Activated CD4-positive, alpha-beta memory T cell treated with anti-CD3 and anti-CD28 coated beads for 36 hours (primary cell): ENCODE measurements around the gene ZNF280D. TPM values are rescaled to one million over a fixed set of nuclear protein-coding genes. Genes with fewer than 3 reads are reported as not detected.

Experiments
- CTCF ChIA-PET: fragments of 350-600 bp; sonication (Branson Sonifier 250); formaldehyde crosslinking; loops from one replicate; lab custom pipeline; 2021; ENCODE audit warnings: antibody characterized with exemption, inconsistent platforms; lab: Charles Lee
- POLR2A ChIA-PET: fragments of 350-600 bp; sonication (Branson Sonifier 250); formaldehyde crosslinking; loops from one replicate; lab custom pipeline; 2021; ENCODE audit warnings: antibody characterized with exemption; lab: Charles Lee
- DNase-seq: peaks from one replicate; pipeline ENCODE4 v3.0.0-alpha.2; 2020
- H3K27ac Mint-ChIP-seq: one replicate; pipeline ENCODE4 v1.8.0; 2021; ENCODE audit warnings: mixed read lengths
- H3K27me3 Mint-ChIP-seq: one replicate; pipeline ENCODE4 v1.8.0; 2021; ENCODE audit warnings: mixed read lengths
- H3K36me3 Mint-ChIP-seq: one replicate; pipeline ENCODE4 v1.8.0; 2021; ENCODE audit warnings: mixed read lengths
- H3K4me1 Mint-ChIP-seq: one replicate; pipeline ENCODE4 v1.8.0; 2021; ENCODE audit warnings: low read depth, mixed read lengths
- H3K4me3 Mint-ChIP-seq: one replicate; pipeline ENCODE4 v1.8.0; 2021; ENCODE audit warnings: mild to moderate bottlenecking, mixed read lengths
- H3K9me3 Mint-ChIP-seq: one replicate; pipeline ENCODE4 v1.8.0; 2021; ENCODE audit warnings: mixed read lengths
- intact Hi-C: fragments of 100-400 bp; cut with micrococcal nuclease; formaldehyde crosslinking; loops from one replicate; pipeline ENCODE4 v1.15.1; 2023
- total RNA-seq, 2 experiments: library from RNA; stranded (reverse); gene quantifications; one replicate each; pipeline ENCODE4 v1.2.3, GENCODE V29; 2021

Gene ZNF280D
- total RNA-seq, 2 experiments from 2014 or later = 18.0 to 19.3 TPM

- Mint-ChIP-seq H3K27me3 (no peaks in the 10 kb centered on the region), H3K9me3 (no peaks in the 10 kb centered on the region), H3K36me3 (no peaks in the 10 kb centered on the region), H3K27ac (no peak overlapping the region), H3K4me1 (peaks cover 23% of the 10 kb centered on the region), H3K4me3 (no peak overlapping the region)
- DNase-seq = no peak
- intact Hi-C loops = loop anchor here (1.0 to 5.0 kb wide), 5 partner anchors 20 to 385 kb away; partner anchors contain the start of gene ZNF280D
- POLR2A ChIA-PET = no interaction called here
- CTCF ChIA-PET = no interaction called here
Measured at GRCh38 chr15:56767315-56767714, 34.0 kb upstream of the ZNF280D start.

GRCh38 chr15:56765251-56765650, 31.9 kb upstream of the ZNF280D start:
- ChIA-PET POLR2A (interaction anchor here (0.9 kb wide), 1 partner anchor 29 kb away, joined by 3 read pairs; no protein-coding TSS in a partner anchor), CTCF (interaction anchor here (0.9 to 1.4 kb wide), 2 partner anchors 21 to 104 kb away, joined by 3 to 4 read pairs; no protein-coding TSS in a partner anchor)

GRCh38 chr15:56763141-56763895, 30.0 kb upstream of the ZNF280D start:
- Mint-ChIP-seq H3K4me1 (peaks cover 23% of the 10 kb centered on the region), H3K27ac (no peak overlapping the region), H3K27me3 (peaks cover 2% of the 10 kb centered on the region), H3K9me3 (no peaks in the 10 kb centered on the region), H3K36me3 (no peaks in the 10 kb centered on the region), H3K4me3 (no peak overlapping the region)
- CTCF ChIA-PET = interaction anchor here (0.9 kb wide), 1 partner anchor 19 kb away, joined by 3 read pairs; no protein-coding TSS in a partner anchor
- intact Hi-C loops = no loop called here
- DNase-seq = no peak
- POLR2A ChIA-PET = no interaction called here

More at GRCh38 chr15:56765251-56765650, 31.9 kb upstream of the ZNF280D start:
- no peaks in the 10 kb centered on the region for H3K36me3 Mint-ChIP-seq
- H3K4me3 Mint-ChIP-seq = no peak overlapping the region
- H3K4me1 Mint-ChIP-seq = peaks cover 23% of the 10 kb centered on the region
- H3K9me3 Mint-ChIP-seq = no peaks in the 10 kb centered on the region
- intact Hi-C loops = loop anchor here (5.0 kb wide), 1 partner anchor 387 kb away; no protein-coding TSS in a partner anchor
- DNase-seq = no peak
- no peak overlapping the region for H3K27ac Mint-ChIP-seq
- no peaks in the 10 kb centered on the region for H3K27me3 Mint-ChIP-seq

DNA sequence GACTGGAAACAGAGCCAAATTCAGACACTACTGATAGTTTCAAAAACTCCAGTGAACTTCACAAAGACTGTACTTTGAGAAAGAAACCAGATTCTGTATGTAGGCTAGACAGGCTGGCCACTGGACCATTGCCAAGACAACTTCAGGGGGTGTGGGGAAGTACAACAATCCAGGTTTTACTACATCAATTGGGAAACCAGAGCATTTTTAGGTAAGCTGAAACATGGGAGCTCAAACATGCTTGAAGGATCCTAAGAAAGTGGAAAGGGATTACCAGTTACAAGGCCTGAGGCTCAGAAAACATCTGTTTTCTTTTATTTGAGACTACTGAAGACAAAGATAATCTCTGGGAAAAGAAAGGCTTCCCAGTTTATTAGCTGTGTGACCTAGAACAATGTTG, 26.9 kb upstream of the ZNF280D start:
- peaks cover 4% of the 10 kb centered on the region for H3K27me3 Mint-ChIP-seq
- CTCF ChIA-PET = no interaction called here

DNA sequence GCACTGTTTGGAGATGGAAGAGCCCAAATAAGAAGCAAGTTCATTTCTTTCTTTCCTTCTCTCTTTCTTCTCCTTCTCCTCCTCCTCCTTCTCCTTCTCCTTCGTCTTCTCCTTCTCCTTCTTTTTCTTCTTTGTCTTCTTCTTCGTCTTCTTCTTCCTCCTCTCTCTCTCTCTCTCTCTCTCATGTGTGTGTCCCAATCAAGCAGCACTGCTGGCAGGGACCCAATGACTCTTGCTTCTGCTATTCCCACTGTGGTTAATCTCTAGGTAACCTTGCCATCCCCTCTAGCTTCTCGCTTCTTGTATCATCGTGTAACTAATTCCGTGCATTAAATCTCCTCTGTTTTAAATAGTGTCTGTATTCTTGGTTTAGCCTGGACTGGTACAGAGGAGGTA, 26.1 kb upstream of the ZNF280D start:
- H3K4me3 Mint-ChIP-seq = no peak overlapping the region
- H3K4me1 Mint-ChIP-seq = no peaks in the 10 kb centered on the region
- ChIA-PET CTCF (interaction anchor here (0.5 to 0.6 kb wide), 2 partner anchors 65 to 267 kb away, joined by 3 read pairs; no protein-coding TSS in a partner anchor), POLR2A (no interaction called here)
- H3K36me3 Mint-ChIP-seq = no peaks in the 10 kb centered on the region
- no peak for DNase-seq
- H3K27me3 Mint-ChIP-seq = peaks cover 4% of the 10 kb centered on the region
- H3K9me3 Mint-ChIP-seq = no peaks in the 10 kb centered on the region
- intact Hi-C loops = no loop called here
- no peak overlapping the region for H3K27ac Mint-ChIP-seq

More for the DNA sequence above, 26.9 kb upstream of the ZNF280D start:
- no peak overlapping the region for H3K27ac Mint-ChIP-seq
- POLR2A ChIA-PET = no interaction called here
- intact Hi-C loops = no loop called here
- no peaks in the 10 kb centered on the region for H3K9me3 Mint-ChIP-seq
- no peaks in the 10 kb centered on the region for H3K36me3 Mint-ChIP-seq
- no peak for DNase-seq
- H3K4me1 Mint-ChIP-seq = peaks cover 3% of the 10 kb centered on the region
- no peak overlapping the region for H3K4me3 Mint-ChIP-seq

DNA sequence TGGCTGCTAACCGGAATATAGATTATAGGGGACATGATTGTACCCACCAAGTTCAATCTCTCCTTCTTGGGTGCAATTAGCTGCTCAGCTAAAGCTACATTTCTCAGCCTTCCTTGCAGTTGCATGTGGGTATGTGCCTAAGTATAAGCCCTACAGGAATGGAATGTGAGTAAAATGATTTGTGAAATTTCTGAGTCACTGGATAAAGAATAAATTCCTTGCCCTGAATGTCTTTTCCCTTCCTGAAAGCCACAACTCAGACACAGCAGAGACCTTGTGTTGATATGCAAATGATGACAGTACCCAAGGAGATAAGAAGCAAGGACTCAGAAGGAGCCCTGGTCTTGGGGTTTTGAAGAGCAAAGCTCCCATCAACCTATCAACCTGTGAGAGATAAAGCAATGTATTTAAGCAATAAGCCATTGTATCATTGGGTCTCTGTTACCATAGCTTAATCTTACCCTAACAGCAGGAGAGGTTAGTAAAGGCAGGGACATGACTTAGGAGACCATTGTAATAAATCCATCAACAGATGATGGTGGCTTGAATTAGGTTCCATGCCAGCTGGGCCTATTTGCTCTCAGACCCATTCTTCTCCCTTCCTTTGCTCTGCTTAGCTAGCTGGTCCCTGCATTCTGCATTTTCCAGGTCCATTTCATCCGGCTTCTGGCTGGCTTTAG, 25.6 kb upstream of the ZNF280D start:
- ChIA-PET CTCF (interaction anchor here (1.2 kb wide), 1 partner anchor 19 kb away, joined by 4 read pairs; no protein-coding TSS in a partner anchor), POLR2A (no interaction called here)
- no peaks in the 10 kb centered on the region for H3K36me3 Mint-ChIP-seq
- no peak overlapping the region for H3K27ac Mint-ChIP-seq
- no peak for DNase-seq
- H3K4me1 Mint-ChIP-seq = no peaks in the 10 kb centered on the region
- H3K27me3 Mint-ChIP-seq = peaks cover 4% of the 10 kb centered on the region
- intact Hi-C loops = no loop called here
- H3K9me3 Mint-ChIP-seq = no peaks in the 10 kb centered on the region
- no peak overlapping the region for H3K4me3 Mint-ChIP-seq

- no peaks in the 10 kb centered on the region for H3K9me3 Mint-ChIP-seq
- intact Hi-C loops = no loop called here
- POLR2A ChIA-PET = no interaction called here
- no peak for DNase-seq
- H3K27ac Mint-ChIP-seq = no peak overlapping the region
- peaks cover 4% of the 10 kb centered on the region for H3K27me3 Mint-ChIP-seq
- H3K4me1 Mint-ChIP-seq = no peaks in the 10 kb centered on the region
- H3K36me3 Mint-ChIP-seq = no peaks in the 10 kb centered on the region
- CTCF ChIA-PET = interaction anchor here (1.2 kb wide), 1 partner anchor 18 kb away, joined by 4 read pairs; no protein-coding TSS in a partner anchor
- H3K4me3 Mint-ChIP-seq = no peak overlapping the region
Measured at GRCh38 chr15:56757875-56758274, 24.6 kb upstream of the ZNF280D start.

- H3K36me3 Mint-ChIP-seq = no peaks in the 10 kb centered on the region
- H3K4me3 Mint-ChIP-seq = no peak overlapping the region
- intact Hi-C loops = no loop called here
- no peaks in the 10 kb centered on the region for H3K4me1 Mint-ChIP-seq
- DNase-seq = no peak
- H3K9me3 Mint-ChIP-seq = no peaks in the 10 kb centered on the region
- peaks cover 4% of the 10 kb centered on the region for H3K27me3 Mint-ChIP-seq
- POLR2A ChIA-PET = no interaction called here
- no peak overlapping the region for H3K27ac Mint-ChIP-seq
- CTCF ChIA-PET = no interaction called here
Measured at GRCh38 chr15:56754772-56755370, 21.6 kb upstream of the ZNF280D start.

DNA sequence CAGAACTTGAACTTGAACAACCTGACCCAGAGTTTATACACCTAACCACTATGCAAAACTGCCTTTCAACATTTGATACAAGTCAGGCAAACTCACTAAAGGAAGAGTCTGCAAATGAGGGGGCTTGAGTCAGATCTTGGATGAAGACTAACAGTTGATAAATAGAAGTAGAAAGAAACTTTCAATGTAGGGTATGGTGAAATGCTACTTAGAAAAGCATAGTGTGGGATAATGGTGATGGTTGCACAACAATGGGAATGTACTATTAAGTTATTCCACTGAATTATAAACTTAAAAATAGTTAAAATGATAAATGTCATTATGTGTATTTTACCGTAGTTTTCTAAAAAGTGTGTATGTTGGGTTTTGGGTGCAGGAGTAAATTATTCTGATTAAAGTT, 19.7 kb upstream of the ZNF280D start:
- no peak for DNase-seq
- Mint-ChIP-seq H3K4me1 (no peaks in the 10 kb centered on the region), H3K36me3 (no peaks in the 10 kb centered on the region), H3K27ac (no peak overlapping the region), H3K4me3 (no peak overlapping the region), H3K27me3 (peaks cover 2% of the 10 kb centered on the region), H3K9me3 (no peaks in the 10 kb centered on the region)
- CTCF ChIA-PET = no interaction called here
- POLR2A ChIA-PET = no interaction called here
- intact Hi-C loops = no loop called here

GRCh38 chr15:56749982-56750381, 16.7 kb upstream of the ZNF280D start:
- Mint-ChIP-seq H3K27me3 (no peaks in the 10 kb centered on the region), H3K27ac (no peak overlapping the region), H3K9me3 (no peaks in the 10 kb centered on the region), H3K4me1 (no peaks in the 10 kb centered on the region), H3K36me3 (no peaks in the 10 kb centered on the region), H3K4me3 (no peak overlapping the region)
- intact Hi-C loops = no loop called here
- DNase-seq = no peak
- ChIA-PET CTCF (no interaction called here), POLR2A (no interaction called here)

GRCh38 chr15:56744701-56745683, 11.7 kb upstream of the ZNF280D start:
- POLR2A ChIA-PET = interaction anchor here (0.9 kb wide), 1 partner anchor 54 kb away, joined by 3 read pairs; no protein-coding TSS in a partner anchor
- H3K9me3 Mint-ChIP-seq = no peaks in the 10 kb centered on the region
- H3K27me3 Mint-ChIP-seq = peaks cover 4% of the 10 kb centered on the region
- H3K27ac Mint-ChIP-seq = no peak overlapping the region
- H3K4me3 Mint-ChIP-seq = no peak overlapping the region
- H3K36me3 Mint-ChIP-seq = no peaks in the 10 kb centered on the region
- CTCF ChIA-PET = interaction anchor here (1.2 to 1.6 kb wide), 3 partner anchors 11 to 254 kb away, joined by 3 to 4 read pairs (median 4); partner anchors contain the start of gene ZNF280D
- no peak for DNase-seq
- intact Hi-C loops = no loop called here
- H3K4me1 Mint-ChIP-seq = no peaks in the 10 kb centered on the region
